GM19023 (cell line): ENCODE measurements around the gene CELSR1.
"Not testable (repeated sequence)": the region's sequence is repeated elsewhere in the genome, so short reads cannot be mapped to it uniquely, and the experiment has no call there.

ENCODE experiments used
- ATAC-seq: cut with Tn5 transposase; IDR thresholded peaks from one replicate; pipeline ENCODE4 v1.9.1; 2021; ENCODE audit warnings: mild to moderate bottlenecking, moderate library complexity; ENCODE audit not compliant: unreplicated experiment

The CELSR1 gene

GRCh38 chr22:46486996-46487717 lies 50.3 kb downstream of the CELSR1 start:
- ATAC-seq: no peak

GRCh38 chr22:46484861-46485595 lies 52.4 kb downstream of the CELSR1 start:
- ATAC-seq: no peak

GRCh38 chr22:46484156-46484860 lies 53.1 kb downstream of the CELSR1 start:
- ATAC-seq: no peak

GRCh38 chr22:46483353-46483752 lies 54.1 kb downstream of the CELSR1 start:
- ATAC-seq: no peak

- ATAC-seq: no peak
These were observed 55.3 kb downstream of the CELSR1 start for GRCh38 chr22:46482056-46482675.

- ATAC-seq: no peak
These were observed 56.0 kb downstream of the CELSR1 start for GRCh38 chr22:46481386-46481785.

GRCh38 chr22:46480396-46480795 lies 57.0 kb downstream of the CELSR1 start:
- ATAC-seq: no peak

DNA sequence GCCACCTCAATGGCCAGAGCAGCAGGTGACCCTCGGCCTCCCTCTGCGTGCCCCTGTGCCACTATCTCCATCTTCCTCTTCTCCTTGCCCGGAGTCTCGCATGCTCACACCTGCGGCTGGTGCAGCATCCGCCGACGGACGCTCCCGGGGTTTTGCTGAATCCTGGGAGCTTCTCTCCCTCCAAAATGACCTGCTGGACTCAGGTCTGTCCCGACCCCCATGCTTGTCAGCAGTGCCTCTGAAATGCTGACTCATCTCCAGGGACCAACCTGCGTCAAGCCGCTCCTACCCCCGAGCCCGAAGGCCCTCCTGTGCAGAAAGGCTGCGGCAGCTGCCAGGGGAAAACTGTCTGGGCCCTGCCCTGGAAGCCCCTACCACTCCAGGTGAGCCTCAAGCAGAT lies 58.4 kb downstream of the CELSR1 start:
- no peak for ATAC-seq

DNA sequence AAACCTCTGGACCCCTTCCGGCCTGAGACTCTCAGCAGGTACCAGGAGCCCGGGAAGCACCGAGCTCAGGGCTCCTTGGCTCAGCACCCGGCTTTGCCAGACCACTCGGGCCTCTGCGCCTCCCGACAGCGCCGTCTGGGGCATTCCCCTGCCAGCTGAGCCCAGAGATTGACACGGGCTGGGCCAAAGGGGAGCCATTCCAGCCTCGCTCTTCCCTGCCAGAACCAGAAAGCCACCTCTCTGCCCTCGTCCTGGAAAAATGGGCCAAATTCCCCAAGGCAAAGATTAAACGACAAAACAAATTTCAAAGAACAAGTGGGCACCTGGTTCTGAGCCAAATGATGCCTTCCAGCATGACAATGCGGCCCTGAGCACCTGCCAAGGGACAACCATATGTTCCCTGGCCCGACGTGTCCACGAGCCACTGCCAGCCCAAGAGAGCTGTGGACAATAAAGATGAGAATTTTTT lies 59.3 kb downstream of the CELSR1 start:
- no peak for ATAC-seq

- no peak for ATAC-seq
These were observed 60.9 kb downstream of the CELSR1 start for GRCh38 chr22:46476547-46476941.

DNA sequence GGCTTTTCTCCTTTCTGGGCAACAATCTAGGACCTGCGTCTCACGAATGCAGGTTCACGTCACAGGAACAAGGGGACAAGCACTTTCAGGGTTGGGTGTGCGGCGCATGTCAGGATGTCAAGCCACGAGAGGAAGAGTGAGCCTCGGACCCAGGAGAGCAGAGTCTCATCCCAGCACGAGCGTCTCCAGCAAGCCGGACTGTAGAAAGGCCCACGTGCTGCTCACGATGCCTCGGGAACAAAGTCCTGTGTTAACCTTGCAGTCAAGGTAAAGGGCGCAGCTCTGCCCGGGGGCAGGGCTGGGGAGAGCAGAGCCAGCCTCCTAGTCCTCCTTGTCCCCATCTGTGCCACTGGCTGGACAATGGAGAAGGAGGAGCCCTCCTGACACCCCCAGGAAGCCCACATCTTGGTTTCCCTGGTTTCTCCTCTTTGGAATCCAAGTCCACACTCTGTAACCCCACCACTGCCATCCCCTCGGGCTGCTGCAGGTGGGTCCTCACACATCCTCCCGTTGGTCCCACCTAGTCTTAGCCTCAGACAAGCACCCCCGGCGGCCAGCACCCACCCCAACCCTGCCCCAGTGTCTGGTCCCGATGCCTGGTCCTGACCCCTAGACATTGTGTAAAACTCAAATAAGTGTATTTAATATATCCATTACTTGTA lies 63.4 kb downstream of the CELSR1 start:
- ATAC-seq: no peak

DNA sequence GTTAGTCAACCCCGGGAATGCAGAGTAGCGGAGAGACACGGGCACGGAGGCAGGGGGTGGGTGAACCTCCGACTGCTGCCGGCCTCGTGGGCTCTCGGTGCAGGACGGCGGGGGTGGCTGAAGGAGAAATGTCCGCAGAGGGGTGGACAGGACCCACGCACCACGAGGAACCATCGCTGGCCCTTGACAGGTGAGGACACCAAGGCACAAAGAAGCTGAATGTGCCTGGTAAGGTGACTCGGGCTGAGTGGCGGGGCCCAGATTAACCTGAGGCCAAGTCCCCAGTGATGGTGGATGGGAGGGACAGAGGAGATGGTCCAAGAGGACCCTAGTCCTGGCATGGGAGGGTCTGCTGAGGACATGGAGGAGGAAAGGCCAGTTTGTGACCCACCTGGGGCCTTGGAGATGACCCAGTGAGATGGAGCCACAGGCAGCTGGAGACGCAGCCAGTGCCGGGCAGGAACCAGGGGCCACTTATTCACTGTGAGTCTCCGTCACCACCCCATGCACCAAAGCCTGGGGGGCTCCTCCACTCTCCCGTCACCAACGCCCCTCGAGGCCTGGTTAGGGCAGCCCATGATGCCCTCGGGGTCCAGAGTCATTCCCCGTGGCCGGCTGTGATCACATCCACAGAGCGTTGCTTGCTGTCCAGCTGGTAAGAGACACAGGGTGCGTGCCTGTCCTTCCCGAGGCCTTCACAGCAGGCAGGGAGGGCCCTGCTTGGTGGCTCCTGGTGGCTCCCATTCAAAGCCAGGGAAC lies 64.2 kb downstream of the CELSR1 start:
- no peak for ATAC-seq

GRCh38 chr22:46472722-46473016 lies 64.8 kb downstream of the CELSR1 start:
- no peak for ATAC-seq

GRCh38 chr22:46471901-46472721 lies 65.3 kb downstream of the CELSR1 start:
- ATAC-seq: no peak

DNA sequence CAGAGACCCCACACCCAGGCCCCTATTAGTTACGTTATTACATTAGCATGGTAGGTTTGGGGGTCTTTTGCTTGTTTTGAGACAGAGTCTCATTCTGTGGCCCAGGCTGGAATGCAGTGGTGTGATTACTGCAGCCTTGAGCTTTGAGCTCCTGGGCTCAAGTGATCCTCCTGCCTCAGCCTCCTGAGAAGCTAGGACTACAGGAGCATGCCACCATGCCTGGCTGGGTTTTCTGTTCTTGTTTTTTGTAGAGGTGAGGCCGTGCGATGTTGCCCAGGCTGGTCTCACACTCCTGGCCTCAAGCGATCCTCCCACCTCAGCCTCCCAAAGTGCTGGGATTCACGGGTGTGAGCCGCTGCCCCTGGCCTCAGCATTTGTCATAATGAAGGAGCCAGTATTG lies 66.1 kb downstream of the CELSR1 start:
- not testable (repeated sequence) for ATAC-seq

DNA sequence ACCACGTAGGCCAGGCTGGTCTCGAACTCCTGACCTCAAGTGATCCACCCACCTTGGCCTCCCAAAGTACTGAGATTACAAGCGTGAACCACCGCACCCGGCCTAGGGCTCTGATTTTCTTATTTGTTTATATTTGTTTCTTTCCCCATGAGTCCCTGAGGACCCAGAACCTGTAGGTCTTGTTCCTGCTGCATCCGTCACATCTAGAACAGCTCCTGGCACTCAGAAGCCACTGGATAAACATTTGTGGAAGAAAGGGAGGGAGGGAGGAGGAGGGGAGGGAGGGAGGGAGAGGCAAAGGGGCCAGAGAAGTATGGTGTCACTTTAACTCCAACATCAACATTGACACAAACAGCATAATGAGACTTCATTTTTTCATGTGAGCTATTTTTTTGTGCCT lies 67.7 kb downstream of the CELSR1 start:
- ATAC-seq: no peak

DNA sequence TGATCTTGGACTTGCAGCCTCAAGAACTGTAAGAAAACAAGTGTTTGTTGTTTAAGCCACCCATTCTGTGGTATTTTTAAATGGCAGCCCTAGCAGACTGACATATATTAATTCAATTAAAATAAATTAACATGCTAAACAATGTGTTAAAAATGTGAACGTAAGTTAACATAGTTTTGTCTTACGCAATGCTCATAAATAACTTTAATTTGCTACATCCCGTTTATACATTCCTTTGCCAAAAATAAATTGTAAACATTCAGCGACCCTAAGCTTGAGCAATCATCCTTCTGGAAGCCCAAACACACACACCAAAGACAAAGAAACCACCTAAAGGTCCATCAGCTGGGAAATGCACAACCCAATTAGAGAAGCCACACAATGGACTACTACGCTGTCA lies 70.4 kb downstream of the CELSR1 start:
- no peak for ATAC-seq

DNA sequence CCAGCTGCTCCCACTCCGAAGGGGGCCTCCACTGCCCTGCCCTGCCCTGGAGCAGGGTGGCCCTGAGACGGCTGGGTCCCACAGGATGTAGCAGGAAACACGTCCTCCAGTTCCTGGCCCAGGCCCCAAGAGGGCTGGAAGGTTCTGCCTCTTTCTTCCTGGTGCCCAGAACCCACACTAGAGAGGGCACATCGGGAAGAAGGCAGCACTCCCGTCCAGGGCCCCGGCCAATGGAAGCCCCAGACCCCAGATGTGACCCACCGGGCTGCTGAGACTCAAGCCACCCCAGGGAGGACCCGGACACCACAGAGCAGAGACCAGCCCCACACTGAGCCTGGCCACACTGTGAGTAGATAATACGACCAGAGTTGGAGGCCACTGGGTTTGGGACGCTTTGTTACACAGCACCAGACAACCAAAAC lies 71.2 kb downstream of the CELSR1 start:
- ATAC-seq: no peak

- ATAC-seq: no peak
These were observed 71.6 kb downstream of the CELSR1 start for GRCh38 chr22:46465793-46466192.
